Measurements from ENCODE around the gene SMIM23. TPM values are rescaled to one million over a fixed set of nuclear protein-coding genes. Genes with fewer than 3 reads are reported as not detected.

Gene SMIM23
- total and polyA plus RNA-seq, 2 donors (not counting 1 experiment from before 2014, with no cell fraction given) = not detected

DNA sequence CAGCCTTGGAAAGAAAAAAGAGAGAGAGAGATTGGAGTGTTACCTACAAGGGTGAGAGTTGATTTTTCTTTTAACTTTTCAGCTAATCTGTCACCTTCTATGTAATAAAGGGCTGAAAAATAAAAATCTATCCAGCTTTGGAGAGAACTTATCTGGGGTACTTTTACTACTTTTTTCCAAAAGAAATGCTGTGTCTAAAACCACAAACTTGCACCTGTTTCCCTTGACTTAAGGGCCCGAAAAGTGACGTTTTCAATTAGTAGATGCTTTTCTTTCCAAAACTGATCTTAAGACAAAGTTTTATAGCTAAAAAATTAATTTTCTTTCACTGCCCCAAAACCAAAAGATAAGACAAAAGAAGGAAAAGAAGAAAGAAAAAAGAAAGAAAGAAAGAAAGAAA, 48.8 kb downstream of the SMIM23 start:
- no peak for ATAC-seq (ENCODE audit: low read depth)
- Histone ChIP-seq H3K4me1 (ENCODE audit: control insufficient read depth in 2 of 2, insufficient read depth in 2 of 2, low read length in 2 of 2) (no peaks in the 10 kb centered on the region), H3K27ac (ENCODE audit: low read length in 2 of 2) (no peak overlapping the region), H3K36me3 (replicated peaks in 1 of 2; ENCODE audit: control extremely low read depth in 1 of 2, control insufficient read depth in 1 of 2, extremely low read depth in 1 of 2, insufficient read depth in 2 of 2, low read length in 1 of 2) (no peaks in the 10 kb centered on the region), H3K4me3 (ENCODE audit: control extremely low read depth in 1 of 5, extremely low read depth in 1 of 5, insufficient read depth in 1 of 5, low read depth in 2 of 5, low read length in 4 of 5) (no peak overlapping the region), H3K79me2 (ENCODE audit: control insufficient read depth, insufficient read depth, low read length) (no peaks in the 10 kb centered on the region), H2AFZ (ENCODE audit: insufficient read depth, low read depth, low read length, poor library complexity, severe bottlenecking) (no peak overlapping the region), H3K9ac (ENCODE audit: low read length) (no peak overlapping the region), H3K27me3 (replicated peaks in 1 of 4; ENCODE audit: control extremely low read depth in 1 of 4, control insufficient read depth in 3 of 4, insufficient read depth in 4 of 4, low read length in 3 of 4) (no peaks in the 10 kb centered on the region), H3K4me2 (replicated peaks; ENCODE audit: low read depth, low read length, poor library complexity, severe bottlenecking) (no peak overlapping the region), H4K20me1 (ENCODE audit: control insufficient read depth, insufficient read depth, low read length, poor library complexity, severe bottlenecking) (no peaks in the 10 kb centered on the region), H3K9me3 (ENCODE audit: control extremely low read depth in 1 of 3, control insufficient read depth in 2 of 3, insufficient read depth in 1 of 3, low read length in 2 of 3) (peaks cover 0 to 7% (median 6%) of the 10 kb centered on the region in 3 donors)
- H3K4me1 Mint-ChIP-seq = no peaks in the 10 kb centered on the region
- H3K27me3 Mint-ChIP-seq = no peaks in the 10 kb centered on the region
- intact Hi-C loops (cut with micrococcal nuclease) = no loop called here
- ChIA-PET CTCF (no interaction called here), POLR2A (no interaction called here)
- peaks cover 13% of the 10 kb centered on the region for H3K9me3 Mint-ChIP-seq (ENCODE audit: insufficient read depth)
- no peak for DNase-seq
- TF ChIP-seq EZH2 (IDR thresholded peaks at IDR 0.05; ENCODE audit: borderline replicate concordance, insufficient read depth, low read depth, low read length, poor library complexity, severe bottlenecking) (no peak), CTCF (IDR thresholded peaks at IDR 0.05) (no peak)
- no peak overlapping the region for H3K27ac Mint-ChIP-seq
- no CpG with 5 or more reads among the region's 2 CpGs for WGBS (ENCODE audit: insufficient coverage)
- H3K4me3 Mint-ChIP-seq = no peak overlapping the region

DNA sequence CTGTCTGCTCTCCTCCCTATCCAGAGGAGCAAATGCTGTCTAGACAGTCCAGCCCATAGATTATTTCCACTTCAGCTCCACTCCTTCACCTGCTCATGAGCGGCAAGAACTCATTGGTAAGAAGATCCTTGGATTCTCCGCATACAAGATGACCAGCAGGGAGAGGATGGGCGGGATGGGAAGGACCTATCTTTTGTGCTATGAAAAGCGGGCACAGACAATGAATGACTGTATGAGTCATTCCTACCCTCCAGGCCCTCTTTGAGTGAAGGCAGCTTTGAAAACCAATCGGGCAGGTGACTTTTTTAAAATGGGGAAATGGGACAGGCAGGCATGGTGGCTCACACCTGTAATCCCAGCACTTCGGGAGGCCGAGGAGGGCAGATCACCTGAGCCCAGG, 49.4 kb downstream of the SMIM23 start:
- no peak overlapping the region for H3K4me3 Mint-ChIP-seq
- no peak for TF ChIP-seq EZH2 (IDR thresholded peaks at IDR 0.05; ENCODE audit: borderline replicate concordance, insufficient read depth, low read depth, low read length, poor library complexity, severe bottlenecking)
- intact Hi-C loops (cut with micrococcal nuclease) = no loop called here
- Histone ChIP-seq H3K9me3 (ENCODE audit: control extremely low read depth in 1 of 3, control insufficient read depth in 2 of 3, insufficient read depth in 1 of 3, low read length in 2 of 3) (peaks cover 0 to 9% (median 6%) of the 10 kb centered on the region in 3 donors), H3K4me2 (replicated peaks; ENCODE audit: low read depth, low read length, poor library complexity, severe bottlenecking) (no peak overlapping the region), H3K4me1 (ENCODE audit: control insufficient read depth in 2 of 2, insufficient read depth in 2 of 2, low read length in 2 of 2) (no peaks in the 10 kb centered on the region), H3K79me2 (ENCODE audit: control insufficient read depth, insufficient read depth, low read length) (no peaks in the 10 kb centered on the region), H3K27me3 (replicated peaks in 1 of 4; ENCODE audit: control extremely low read depth in 1 of 4, control insufficient read depth in 3 of 4, insufficient read depth in 4 of 4, low read length in 3 of 4) (no peaks in the 10 kb centered on the region), H3K4me3 (ENCODE audit: control extremely low read depth in 1 of 5, extremely low read depth in 1 of 5, insufficient read depth in 1 of 5, low read depth in 2 of 5, low read length in 4 of 5) (no peak overlapping the region), H2AFZ (ENCODE audit: insufficient read depth, low read depth, low read length, poor library complexity, severe bottlenecking) (no peak overlapping the region), H3K9ac (ENCODE audit: low read length) (no peak overlapping the region), H3K36me3 (replicated peaks in 1 of 2; ENCODE audit: control extremely low read depth in 1 of 2, control insufficient read depth in 1 of 2, extremely low read depth in 1 of 2, insufficient read depth in 2 of 2, low read length in 1 of 2) (no peaks in the 10 kb centered on the region), H4K20me1 (ENCODE audit: control insufficient read depth, insufficient read depth, low read length, poor library complexity, severe bottlenecking) (no peaks in the 10 kb centered on the region), H3K27ac (ENCODE audit: low read length in 2 of 2) (no peak overlapping the region)
- DNase-seq (no peak), ATAC-seq (ENCODE audit: low read depth) (no peak)
- WGBS (ENCODE audit: insufficient coverage) = 61% methylated on average over 3 of the region's 7 CpGs
- CTCF ChIA-PET = no interaction called here
- H3K9me3 Mint-ChIP-seq (ENCODE audit: insufficient read depth) = peaks cover 13% of the 10 kb centered on the region
- POLR2A ChIA-PET = no interaction called here
- no peaks in the 10 kb centered on the region for H3K27me3 Mint-ChIP-seq
- no peaks in the 10 kb centered on the region for H3K4me1 Mint-ChIP-seq
- H3K27ac Mint-ChIP-seq = no peak overlapping the region
